Adrenal gland (tissue), 12 donors: ENCODE data around the gene ENKUR. TPM values are rescaled to one million over a fixed set of nuclear protein-coding genes. Genes with fewer than 3 reads are reported as not detected.

Experiments
- DNase-seq, 7 donors: peaks; one replicate each; pipeline ENCODE4 v3.0.0-alpha.2; 2019 to 2020
- H3K27ac ChIP-seq, 5 donors: fragments of 200-600 bp; sonication (generic) in 4 of 5; 1 replicate in 3 of 5; 2 replicates in 2 of 5; pipeline versions ENCODE4 v1.5.1 to v1.8.0; 2016 to 2020; ENCODE audit warnings: mild to moderate bottlenecking in 1 of 5
- H3K27me3 ChIP-seq: fragments of 200-600 bp; 2 replicates; pipeline ENCODE4 v1.8.0; 2021
- H3K36me3 ChIP-seq, 2 donors: fragments of 200-600 bp; replicated peaks in 1 of 2; 1 replicate in 1 of 2; 2 replicates in 1 of 2; pipeline versions ENCODE4 v1.5.1 to v1.8.0; 2018 to 2022
- H3K4me1 ChIP-seq, 2 donors: fragments of 200-600 bp; replicated peaks in 1 of 2; 1 replicate in 1 of 2; 2 replicates in 1 of 2; pipeline versions ENCODE4 v1.5.1 to v1.8.0; 2018 to 2021
- H3K4me3 ChIP-seq, 4 donors: fragments of 200-600 bp; sonication (generic) in 3 of 4; one replicate each; pipeline ENCODE4 v1.5.1; 2016 to 2018
- H3K9me3 ChIP-seq, 3 donors: fragments of 200-600 bp; sonication (generic) in 1 of 3; replicated peaks in 1 of 3; 1 replicate in 2 of 3; 2 replicates in 1 of 3; pipeline versions ENCODE4 v1.5.1 to v1.8.0; 2016 to 2021
- POLR2A ChIP-seq, 2 donors: fragments of 450-650 bp; IDR thresholded peaks; one replicate each; pipeline ENCODE4 v1.6.1; 2017; ENCODE audit warnings: antibody characterized with exemption in 2 of 2, mild to moderate bottlenecking in 2 of 2, moderate library complexity in 1 of 2
- WGBS, 4 donors: extraction: QIAGEN DNeasy Blood & Tissue Kit in 2 of 4; methylation state at CpG; one replicate each; pipeline versions ENCODE4 v1.1.5 to v1.1.7; 2013 to 2017; 5-methylcytosine and 5-hydroxymethylcytosine counted together
- intact Hi-C, 2 donors: fragments of 100-400 bp; cut with DNase I; formaldehyde crosslinking; loops; one replicate each; pipeline versions ENCODE4 v1.14.1 to v1.15.0; 2022 to 2023
- polyA plus RNA-seq, 3 donors: library from polyadenylated mRNA; stranded (reverse); fragments of 200-250 nt in 2 of 3; fragments of 350-450 nt in 1 of 3; fragmentation: Illumina TruSeq in 1 of 3; extraction: RNeasy Lipid Tissue Mini Kit (QIAGEN cat#74804) in 1 of 3; gene quantifications; one replicate each; pipeline ENCODE4 v1.2.3, GENCODE V29; 2013 to 2014
- total RNA-seq, 9 donors: library from RNA; depleted of rRNA in 4 of 9; stranded (reverse); fragments of >200 nt in 4 of 9; fragments of 120-200 nt in 1 of 9; fragmentation: NEBNext Ultra II Directional in 1 of 9; extraction: Animal tissue kit (Norgen Biotek cat#: 25700) in 1 of 9; gene quantifications; one replicate each; pipeline versions ENCODE4 v1.1.0 to v1.2.4, GENCODE V29; 2013 to 2023
- TF ChIP-seq, protein P1 (sequence below), 6 experiments: fragments of 450-650 bp in 4 of 6; fragments of 200-600 bp in 2 of 6; sonication (generic) in 1 of 6; IDR thresholded peaks; 1 replicate in 5 of 6; 2 replicates in 1 of 6; pipeline versions ENCODE4 v1.5.1 to v1.8.0; 2016 to 2021; ENCODE audit warnings: antibody characterized with exemption in 6 of 6, mild to moderate bottlenecking in 2 of 6, moderate library complexity in 1 of 6
- donor health status: healthy with polysubstance abuse.
- donor health status: Bipolar disorder and iron deficiency.
- donor health status: DM: yes; HTN: yes; CAD: no.
- donor health status: DM: no; HTN: no; CAD: no.
- donor health status: DM: no; HTN: no; CAD: no.
- donor health status: DM: yes; HTN: yes; CAD: no.

ENKUR gene
- total and polyA plus RNA-seq, 12 donors, result 0.16 to 0.70 (median 0.25) TPM; not detected in 5

DNA sequence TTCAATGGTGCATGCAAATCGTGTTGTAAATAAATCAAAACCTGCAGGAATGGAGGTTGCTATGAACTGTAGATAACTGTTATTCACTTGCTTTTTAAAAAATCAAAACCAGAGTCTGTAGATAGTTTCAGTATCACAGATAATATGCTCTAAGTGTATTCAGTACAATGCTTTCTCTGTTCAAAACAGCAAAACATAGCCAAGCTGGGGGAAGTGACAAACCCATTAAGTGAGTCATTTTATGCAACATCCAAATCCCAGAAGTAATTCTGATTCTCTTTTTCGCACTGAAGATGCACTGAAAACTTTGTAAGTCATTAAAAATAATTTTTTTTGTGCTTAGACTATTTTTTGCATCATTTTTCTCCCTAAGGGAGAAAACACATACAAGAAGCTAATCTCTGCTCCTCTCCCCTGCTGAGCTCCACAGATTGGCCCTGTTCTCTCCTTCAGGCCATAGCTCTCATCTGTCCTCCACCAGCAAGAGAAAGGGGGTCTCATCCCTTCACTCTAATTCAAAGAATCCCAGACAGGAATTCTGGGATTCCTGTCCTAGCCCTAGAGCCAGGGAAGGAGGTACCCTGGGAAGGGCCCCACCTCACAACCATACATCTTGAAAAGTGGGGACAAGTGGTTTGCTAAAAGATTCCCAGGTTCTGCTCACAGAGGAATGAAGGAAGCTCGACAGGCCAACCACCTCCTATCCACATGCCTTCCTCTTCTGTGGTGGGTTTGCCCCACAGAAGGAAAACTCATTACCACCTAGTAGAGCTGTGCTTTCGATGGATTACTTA lies 68.5 kb downstream of the ENKUR start:
- Histone ChIP-seq H3K4me3 (no peak overlapping the region), H3K9me3 (no peaks in the 10 kb centered on the region), H3K4me1 (peaks cover 0 to 25% of the 10 kb centered on the region in 2 donors), H3K36me3 (no peaks in the 10 kb centered on the region), H3K27me3 (no peaks in the 10 kb centered on the region), H3K27ac (peak overlapping the region in 3 of 5 donors; percentile 19 to 71 (median 60))
- 59 to 65% (median 61%) methylated on average over 4 of the region's 4 CpGs for WGBS, 4 donors
- no peak for DNase-seq
- no peak for TF ChIP-seq POLR2A (IDR thresholded peaks at IDR 0.05)
- TF ChIP-seq, protein P1, sequence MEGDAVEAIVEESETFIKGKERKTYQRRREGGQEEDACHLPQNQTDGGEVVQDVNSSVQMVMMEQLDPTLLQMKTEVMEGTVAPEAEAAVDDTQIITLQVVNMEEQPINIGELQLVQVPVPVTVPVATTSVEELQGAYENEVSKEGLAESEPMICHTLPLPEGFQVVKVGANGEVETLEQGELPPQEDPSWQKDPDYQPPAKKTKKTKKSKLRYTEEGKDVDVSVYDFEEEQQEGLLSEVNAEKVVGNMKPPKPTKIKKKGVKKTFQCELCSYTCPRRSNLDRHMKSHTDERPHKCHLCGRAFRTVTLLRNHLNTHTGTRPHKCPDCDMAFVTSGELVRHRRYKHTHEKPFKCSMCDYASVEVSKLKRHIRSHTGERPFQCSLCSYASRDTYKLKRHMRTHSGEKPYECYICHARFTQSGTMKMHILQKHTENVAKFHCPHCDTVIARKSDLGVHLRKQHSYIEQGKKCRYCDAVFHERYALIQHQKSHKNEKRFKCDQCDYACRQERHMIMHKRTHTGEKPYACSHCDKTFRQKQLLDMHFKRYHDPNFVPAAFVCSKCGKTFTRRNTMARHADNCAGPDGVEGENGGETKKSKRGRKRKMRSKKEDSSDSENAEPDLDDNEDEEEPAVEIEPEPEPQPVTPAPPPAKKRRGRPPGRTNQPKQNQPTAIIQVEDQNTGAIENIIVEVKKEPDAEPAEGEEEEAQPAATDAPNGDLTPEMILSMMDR (IDR thresholded peaks at IDR 0.05), result no peak
- intact Hi-C loops, result no loop called here

DNA sequence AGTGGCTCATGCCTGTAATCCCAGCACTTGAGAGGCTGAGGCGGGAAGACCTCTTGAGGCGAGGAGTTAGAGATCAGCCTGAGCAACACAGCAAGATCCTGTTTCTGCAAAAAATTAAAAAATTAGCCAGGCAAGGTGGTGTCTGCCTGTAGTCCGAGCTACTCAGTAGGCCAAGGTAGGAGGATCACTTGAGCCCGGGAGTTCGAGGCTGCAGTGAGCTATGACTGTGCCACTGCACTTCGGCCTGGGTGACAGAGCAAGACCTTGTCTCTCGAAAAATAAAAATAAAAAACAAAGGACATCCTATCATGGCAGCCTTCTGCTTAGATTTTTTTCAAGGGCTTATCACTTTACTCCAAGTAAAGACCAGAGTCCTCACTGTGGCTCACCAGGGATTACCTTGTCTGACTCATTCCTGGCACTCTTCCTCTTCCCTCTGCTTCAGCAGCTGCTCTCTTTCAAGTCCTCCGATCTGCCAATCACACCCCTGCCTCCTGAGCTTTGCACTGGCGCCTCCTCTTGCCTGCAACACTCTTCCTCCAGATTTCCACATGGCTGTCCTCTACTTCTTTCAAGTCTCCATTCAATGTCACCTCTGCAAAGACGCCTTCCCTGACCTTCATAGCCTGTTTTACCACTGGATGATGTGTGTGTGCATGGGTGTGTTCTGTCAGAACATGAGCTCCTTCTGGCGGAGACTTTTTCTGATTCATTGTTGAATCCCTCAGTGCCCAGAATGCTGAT lies 71.3 kb downstream of the ENKUR start:
- peak; percentile 70 to 89 (median 81) for DNase-seq
- H3K4me1 ChIP-seq, result peaks cover 0 to 20% of the 10 kb centered on the region in 2 donors
- 57 to 66% (median 59%) methylated on average over 11 of the region's 11 CpGs for WGBS, 4 donors
- H3K27me3 ChIP-seq, result no peaks in the 10 kb centered on the region
- H3K27ac ChIP-seq, result peak overlapping the region in 3 of 5 donors; percentile 48 to 58 (median 49)
- intact Hi-C loops, result no loop called here
- H3K36me3 ChIP-seq, result no peaks in the 10 kb centered on the region
- no peak overlapping the region for H3K4me3 ChIP-seq
- no peaks in the 10 kb centered on the region for H3K9me3 ChIP-seq
- TF ChIP-seq POLR2A (IDR thresholded peaks at IDR 0.05), result no peak
- TF ChIP-seq, protein P1 (IDR thresholded peaks at IDR 0.05), result peak in 4 of 6 experiments; percentile 3 to 33 (median 22)

DNA sequence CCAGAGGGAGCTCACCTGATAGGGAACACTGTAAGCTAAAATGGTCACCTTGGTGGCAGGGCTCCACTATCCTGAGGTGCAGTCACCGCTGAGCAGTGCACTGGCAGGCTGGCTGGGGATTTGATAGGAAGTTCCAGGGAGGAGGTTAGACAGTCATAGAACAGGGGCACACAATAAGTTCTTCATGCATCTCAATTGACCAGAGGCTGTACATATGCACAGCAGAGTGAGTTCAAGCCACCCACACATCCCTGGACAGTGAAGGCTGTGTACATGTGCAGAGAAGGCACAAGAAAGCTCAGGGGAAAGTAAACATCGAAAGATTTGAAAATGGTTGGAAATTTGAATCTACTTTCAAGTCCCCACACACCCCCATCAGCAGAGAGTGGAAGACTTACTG lies 77.4 kb downstream of the ENKUR start:
- TF ChIP-seq, protein P1 (IDR thresholded peaks at IDR 0.05), result no peak
- TF ChIP-seq POLR2A (IDR thresholded peaks at IDR 0.05), result no peak
- Histone ChIP-seq H3K27me3 (no peaks in the 10 kb centered on the region), H3K27ac (no peak overlapping the region), H3K36me3 (no peaks in the 10 kb centered on the region), H3K4me1 (no peaks in the 10 kb centered on the region), H3K4me3 (no peak overlapping the region), H3K9me3 (no peaks in the 10 kb centered on the region)
- WGBS, 4 donors, result 90 to 98% (median 94%) methylated on average over 2 of the region's 2 CpGs
- no peak for DNase-seq
- intact Hi-C loops, result no loop called here

DNA sequence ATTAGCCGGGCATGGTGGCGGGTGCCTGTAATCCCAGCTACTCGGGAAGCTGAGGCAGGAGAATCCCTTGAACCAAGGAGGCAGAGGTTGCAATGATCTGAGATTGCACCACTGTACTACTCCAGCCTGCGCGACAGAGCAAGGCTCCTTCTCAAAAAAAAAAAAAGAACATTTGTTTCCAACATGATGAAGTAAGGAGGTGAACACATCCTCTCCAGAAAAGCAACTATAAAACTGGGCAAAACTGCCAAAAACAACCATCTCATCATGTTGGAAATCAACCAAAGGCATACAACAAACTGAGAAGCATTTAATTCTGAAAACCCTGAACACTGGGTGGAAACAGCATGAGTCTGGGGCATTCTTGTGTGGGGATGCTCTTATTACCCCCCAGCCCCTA lies 77.9 kb downstream of the ENKUR start:
- H3K4me1 ChIP-seq, result no peaks in the 10 kb centered on the region
- TF ChIP-seq POLR2A (IDR thresholded peaks at IDR 0.05), result no peak
- TF ChIP-seq, protein P1 (IDR thresholded peaks at IDR 0.05), result no peak

More for the DNA sequence above, 77.9 kb downstream of the ENKUR start:
- H3K27ac ChIP-seq, result no peak overlapping the region
- intact Hi-C loops, result no loop called here
- no peaks in the 10 kb centered on the region for H3K9me3 ChIP-seq
- no peaks in the 10 kb centered on the region for H3K27me3 ChIP-seq
- no peaks in the 10 kb centered on the region for H3K36me3 ChIP-seq
- 93 to 98% (median 95%) methylated on average over 5 of the region's 5 CpGs for WGBS, 4 donors
- no peak for DNase-seq
- H3K4me3 ChIP-seq, result no peak overlapping the region
